Measurements from ENCODE around the gene EFL1.

Gene EFL1

DNA sequence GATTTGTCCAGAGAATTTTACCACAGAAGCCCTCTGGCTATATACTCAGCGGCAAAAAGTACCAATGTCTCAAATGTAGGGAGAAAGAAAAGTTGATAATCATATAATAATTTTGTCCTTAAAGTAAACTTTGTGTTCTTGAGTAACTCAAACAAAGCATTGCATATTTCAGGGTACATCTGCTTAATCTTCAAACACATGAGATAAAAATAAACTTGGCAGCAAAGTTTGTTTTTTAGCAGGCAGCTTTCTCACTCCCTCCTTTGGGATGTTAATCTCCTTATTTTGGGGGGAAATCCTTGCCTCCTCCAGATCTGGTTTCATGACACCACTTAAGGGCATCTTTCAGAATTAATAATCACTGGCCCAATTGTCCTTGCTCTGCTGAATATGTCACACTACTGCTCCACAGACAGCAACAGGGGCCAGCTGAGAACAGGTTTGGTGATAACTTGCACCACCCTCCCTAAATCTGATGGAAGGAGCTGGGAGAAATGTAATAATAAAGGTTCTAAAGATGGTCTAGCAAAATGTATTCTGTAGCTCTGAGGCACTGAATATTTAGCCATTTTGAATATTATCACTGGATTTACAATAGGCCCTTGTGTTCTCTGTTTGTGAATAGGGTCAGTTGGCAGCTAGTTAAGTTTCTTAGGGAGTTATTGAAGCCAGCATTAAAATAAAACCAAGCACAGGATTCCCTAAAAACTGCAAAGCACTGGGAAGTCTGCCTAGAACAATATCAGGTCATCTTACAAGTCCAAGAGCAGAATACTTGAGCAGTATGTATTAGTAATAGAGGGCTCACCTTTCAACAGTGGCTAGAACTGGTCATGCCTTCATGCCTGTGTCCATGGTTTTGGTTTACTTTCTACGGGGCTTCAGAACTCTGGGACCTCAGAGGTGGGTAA lies 79.2 kb downstream of the EFL1 start:
- TF ChIP-seq NFIC (IDR thresholded peaks at IDR 0.05): no peak
- TF ChIP-seq ZBTB7A (IDR thresholded peaks at IDR 0.05; ENCODE audit: low read depth): no peak
- no peak for TF ChIP-seq RAD21 (IDR thresholded peaks at IDR 0.05; ENCODE audit: low read depth)
- TF ChIP-seq EP300 (IDR thresholded peaks at IDR 0.05; ENCODE audit: borderline replicate concordance): no peak
- TF ChIP-seq, protein P1, sequence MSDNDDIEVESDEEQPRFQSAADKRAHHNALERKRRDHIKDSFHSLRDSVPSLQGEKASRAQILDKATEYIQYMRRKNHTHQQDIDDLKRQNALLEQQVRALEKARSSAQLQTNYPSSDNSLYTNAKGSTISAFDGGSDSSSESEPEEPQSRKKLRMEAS (IDR thresholded peaks at IDR 0.05): no peak
- no peak for TF ChIP-seq TEAD4 (IDR thresholded peaks at IDR 0.05)
- TF ChIP-seq, protein P2, sequence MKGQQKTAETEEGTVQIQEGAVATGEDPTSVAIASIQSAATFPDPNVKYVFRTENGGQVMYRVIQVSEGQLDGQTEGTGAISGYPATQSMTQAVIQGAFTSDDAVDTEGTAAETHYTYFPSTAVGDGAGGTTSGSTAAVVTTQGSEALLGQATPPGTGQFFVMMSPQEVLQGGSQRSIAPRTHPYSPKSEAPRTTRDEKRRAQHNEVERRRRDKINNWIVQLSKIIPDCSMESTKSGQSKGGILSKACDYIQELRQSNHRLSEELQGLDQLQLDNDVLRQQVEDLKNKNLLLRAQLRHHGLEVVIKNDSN (IDR thresholded peaks at IDR 0.05): no peak
- TF ChIP-seq YY1 (IDR thresholded peaks at IDR 0.05; ENCODE audit: low read depth): no peak
- TF ChIP-seq EGR1 (IDR thresholded peaks at IDR 0.05): no peak
- TF ChIP-seq TAF1 (IDR thresholded peaks at IDR 0.05; ENCODE audit: low read depth): no peak
- TF ChIP-seq CEBPB (IDR thresholded peaks at IDR 0.05): no peak
- TF ChIP-seq, protein P3, sequence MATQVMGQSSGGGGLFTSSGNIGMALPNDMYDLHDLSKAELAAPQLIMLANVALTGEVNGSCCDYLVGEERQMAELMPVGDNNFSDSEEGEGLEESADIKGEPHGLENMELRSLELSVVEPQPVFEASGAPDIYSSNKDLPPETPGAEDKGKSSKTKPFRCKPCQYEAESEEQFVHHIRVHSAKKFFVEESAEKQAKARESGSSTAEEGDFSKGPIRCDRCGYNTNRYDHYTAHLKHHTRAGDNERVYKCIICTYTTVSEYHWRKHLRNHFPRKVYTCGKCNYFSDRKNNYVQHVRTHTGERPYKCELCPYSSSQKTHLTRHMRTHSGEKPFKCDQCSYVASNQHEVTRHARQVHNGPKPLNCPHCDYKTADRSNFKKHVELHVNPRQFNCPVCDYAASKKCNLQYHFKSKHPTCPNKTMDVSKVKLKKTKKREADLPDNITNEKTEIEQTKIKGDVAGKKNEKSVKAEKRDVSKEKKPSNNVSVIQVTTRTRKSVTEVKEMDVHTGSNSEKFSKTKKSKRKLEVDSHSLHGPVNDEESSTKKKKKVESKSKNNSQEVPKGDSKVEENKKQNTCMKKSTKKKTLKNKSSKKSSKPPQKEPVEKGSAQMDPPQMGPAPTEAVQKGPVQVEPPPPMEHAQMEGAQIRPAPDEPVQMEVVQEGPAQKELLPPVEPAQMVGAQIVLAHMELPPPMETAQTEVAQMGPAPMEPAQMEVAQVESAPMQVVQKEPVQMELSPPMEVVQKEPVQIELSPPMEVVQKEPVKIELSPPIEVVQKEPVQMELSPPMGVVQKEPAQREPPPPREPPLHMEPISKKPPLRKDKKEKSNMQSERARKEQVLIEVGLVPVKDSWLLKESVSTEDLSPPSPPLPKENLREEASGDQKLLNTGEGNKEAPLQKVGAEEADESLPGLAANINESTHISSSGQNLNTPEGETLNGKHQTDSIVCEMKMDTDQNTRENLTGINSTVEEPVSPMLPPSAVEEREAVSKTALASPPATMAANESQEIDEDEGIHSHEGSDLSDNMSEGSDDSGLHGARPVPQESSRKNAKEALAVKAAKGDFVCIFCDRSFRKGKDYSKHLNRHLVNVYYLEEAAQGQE (IDR thresholded peaks at IDR 0.05; ENCODE audit: low read depth): no peak
- no peak for TF ChIP-seq CREB1 (IDR thresholded peaks at IDR 0.05; ENCODE audit: low read depth)

DNA sequence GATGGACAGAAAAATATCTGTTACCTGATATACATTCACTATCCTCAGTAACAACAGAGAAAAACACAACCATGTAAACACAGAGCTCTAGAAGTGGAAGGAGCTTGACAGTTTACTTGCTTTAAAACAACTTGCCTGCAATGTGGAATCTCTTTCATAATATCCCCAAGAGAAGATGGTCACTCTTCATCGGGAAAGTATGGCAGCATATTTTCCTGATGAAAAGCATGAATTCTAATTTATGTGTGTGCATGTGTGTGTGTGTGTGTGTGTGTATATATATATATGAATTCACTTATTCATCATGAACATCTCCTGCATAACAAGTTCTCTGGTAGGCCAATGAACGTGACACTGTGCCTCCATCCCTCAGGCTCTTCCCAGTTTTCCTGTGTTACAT lies 81.2 kb downstream of the EFL1 start:
- TF ChIP-seq, protein P1 (IDR thresholded peaks at IDR 0.05): no peak
- TF ChIP-seq, protein P2 (IDR thresholded peaks at IDR 0.05): no peak
- no peak for TF ChIP-seq TAF1 (IDR thresholded peaks at IDR 0.05; ENCODE audit: low read depth)
- no peak for TF ChIP-seq RAD21 (IDR thresholded peaks at IDR 0.05; ENCODE audit: low read depth)
- no peak for TF ChIP-seq EP300 (IDR thresholded peaks at IDR 0.05; ENCODE audit: borderline replicate concordance)
- no peak for TF ChIP-seq EGR1 (IDR thresholded peaks at IDR 0.05)
- TF ChIP-seq, protein P3 (IDR thresholded peaks at IDR 0.05; ENCODE audit: low read depth): no peak
- TF ChIP-seq CEBPB (IDR thresholded peaks at IDR 0.05): no peak
- no peak for TF ChIP-seq CREB1 (IDR thresholded peaks at IDR 0.05; ENCODE audit: low read depth)

DNA sequence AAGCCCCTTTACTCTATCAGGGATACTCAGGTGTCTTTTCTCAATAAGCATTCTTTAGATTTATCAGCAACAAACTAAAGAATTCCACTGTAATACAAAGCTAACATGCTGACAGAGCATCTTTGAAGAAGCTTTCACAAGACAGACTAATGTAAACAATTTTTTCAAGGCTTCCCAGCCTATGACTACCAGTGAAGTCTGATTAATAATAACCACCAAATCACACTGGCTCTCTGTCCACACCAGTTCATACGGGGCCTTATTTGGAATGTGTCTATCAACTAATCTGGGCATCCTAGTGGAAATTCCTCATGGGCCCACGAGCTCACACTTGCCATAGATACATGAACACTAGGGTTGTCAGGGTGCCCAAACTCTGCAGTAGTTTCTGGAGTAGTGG lies 84.5 kb downstream of the EFL1 start:
- TF ChIP-seq TCF12 (IDR thresholded peaks at IDR 0.05; ENCODE audit: low read depth): no peak
- TF ChIP-seq, protein P3 (IDR thresholded peaks at IDR 0.05; ENCODE audit: low read depth): no peak
- TF ChIP-seq, protein P1 (IDR thresholded peaks at IDR 0.05): no peak
- no peak for TF ChIP-seq NFIC (IDR thresholded peaks at IDR 0.05)
- no peak for TF ChIP-seq YY1 (IDR thresholded peaks at IDR 0.05; ENCODE audit: low read depth)
- TF ChIP-seq TAF1 (IDR thresholded peaks at IDR 0.05; ENCODE audit: low read depth): no peak
- TF ChIP-seq RAD21 (IDR thresholded peaks at IDR 0.05; ENCODE audit: low read depth): no peak
- TF ChIP-seq CEBPB (IDR thresholded peaks at IDR 0.05): no peak
- TF ChIP-seq CREB1 (IDR thresholded peaks at IDR 0.05; ENCODE audit: low read depth): no peak
- TF ChIP-seq TEAD4 (IDR thresholded peaks at IDR 0.05): no peak
- TF ChIP-seq FOXM1 (IDR thresholded peaks at IDR 0.05; ENCODE audit: borderline replicate concordance, low read depth): no peak
- no peak for TF ChIP-seq ZBTB7A (IDR thresholded peaks at IDR 0.05; ENCODE audit: low read depth)
- no peak for TF ChIP-seq EGR1 (IDR thresholded peaks at IDR 0.05)

Data from Ishikawa (cell line).